BLaER1 (cell line): ENCODE data around the gene MST1.

ENCODE experiments used
- H3K27ac ChIP-seq: shearing (Covaris generic); formaldehyde crosslinking; 2 replicates; pipeline ENCODE4 v1.8.1; 2022
- H3K27me3 ChIP-seq: shearing (Covaris generic); formaldehyde crosslinking; 2 replicates; pipeline ENCODE4 v1.8.1; 2022
- H3K36me3 ChIP-seq: shearing (Covaris generic); formaldehyde crosslinking; 2 replicates; pipeline ENCODE4 v1.8.1; 2022
- H3K4me1 ChIP-seq: shearing (Covaris generic); formaldehyde crosslinking; 2 replicates; pipeline ENCODE4 v1.8.1; 2022
- H3K4me2 ChIP-seq: shearing (Covaris generic); formaldehyde crosslinking; 2 replicates; pipeline ENCODE4 v1.8.1; 2022
- H3K4me3 ChIP-seq: shearing (Covaris generic); formaldehyde crosslinking; 2 replicates; pipeline ENCODE4 v1.8.1; 2022
- H3K9ac ChIP-seq: shearing (Covaris generic); formaldehyde crosslinking; 2 replicates; pipeline ENCODE4 v1.8.1; 2022
- H3K9me3 ChIP-seq: shearing (Covaris generic); formaldehyde crosslinking; 2 replicates; pipeline ENCODE4 v1.8.1; 2022
- H4K20me1 ChIP-seq: shearing (Covaris generic); formaldehyde crosslinking; 2 replicates; pipeline ENCODE4 v1.8.1; 2022
- Cebpa-rat ChIP-seq: shearing (Covaris generic); IDR thresholded peaks from 2 replicates; pipeline ENCODE4 v1.8.1; 2022

MST1 gene

DNA sequence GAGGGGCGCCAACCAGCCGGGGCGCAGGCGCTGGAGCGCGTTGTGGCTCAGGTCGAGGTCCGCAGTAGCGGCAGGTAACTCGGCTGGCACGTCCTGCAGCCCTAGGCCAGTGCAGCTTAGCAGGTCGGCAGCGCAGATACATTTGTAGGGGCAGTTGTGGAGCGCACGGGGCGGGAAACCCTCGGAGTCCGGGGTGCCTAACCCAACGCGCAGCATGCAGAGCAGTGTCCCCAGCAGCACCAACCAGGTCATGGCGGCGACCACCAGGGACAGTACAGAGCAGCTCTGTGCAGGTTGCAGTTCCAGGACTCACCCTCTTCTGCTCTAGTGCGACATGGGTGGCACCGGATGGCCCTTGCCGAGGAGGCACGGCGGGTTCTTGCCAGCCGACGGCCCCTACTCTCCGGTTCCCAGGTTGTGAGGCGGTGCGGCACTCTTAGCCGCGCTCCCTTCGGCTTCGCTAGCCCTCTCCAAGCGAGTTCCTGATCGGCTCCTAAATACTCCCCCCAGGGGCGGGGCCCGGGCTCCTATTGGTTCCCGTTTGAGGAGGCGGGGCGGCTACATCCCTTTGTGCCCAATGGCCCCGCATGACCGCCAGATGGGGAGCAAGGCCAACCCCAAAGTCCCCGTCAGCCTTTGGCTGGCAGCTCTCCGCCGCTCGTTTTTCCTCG is 30.1 kb upstream of the MST1 start, which contains the start of gene AMIGO3:
Gene AMIGO3, minus strand, starts transcription at position 471 of the 671 bp plus-strand sequence. Its CDS starts 219 bp downstream, at position 252.
- H3K4me3 ChIP-seq = peak within 1 kb of the TSS; percentile 65
- H3K27me3 ChIP-seq = no peaks in the 10 kb centered on the region
- H3K4me1 ChIP-seq = peaks cover 48% of the 10 kb centered on the region
- H3K9ac ChIP-seq = peak within 1 kb of the TSS; percentile 66
- peak within 1 kb of the TSS; percentile 45; the same call in 1 of the 2 replicates for H3K27ac ChIP-seq
- peaks cover 58% of the 10 kb centered on the region for H3K36me3 ChIP-seq
- no peak for TF ChIP-seq Cebpa-rat
- no peaks in the 10 kb centered on the region for H3K9me3 ChIP-seq
- peaks cover 32% of the 10 kb centered on the region for H4K20me1 ChIP-seq
- H3K4me2 ChIP-seq = peak within 1 kb of the TSS; percentile 100

DNA sequence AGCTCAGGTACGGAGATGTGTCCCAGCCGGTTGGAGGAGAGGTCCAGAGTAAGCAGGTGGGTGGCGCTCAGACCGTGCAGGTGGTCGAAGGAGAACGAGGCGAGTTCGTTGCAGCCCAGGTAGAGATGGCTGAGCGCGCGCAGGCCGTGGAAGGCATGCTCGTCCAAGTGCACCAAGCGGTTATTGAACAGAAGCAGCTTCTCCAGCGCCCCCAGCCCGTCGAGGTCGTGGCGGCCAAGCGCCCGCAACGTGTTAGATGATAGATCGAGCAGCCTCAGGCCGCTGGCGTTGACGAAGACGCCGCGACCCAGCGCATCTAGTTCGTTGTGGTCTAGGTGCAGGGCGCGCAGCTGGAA is 29.6 kb upstream of the MST1 start:
- H3K4me3 ChIP-seq = peak overlapping the region; percentile 65
- no peaks in the 10 kb centered on the region for H3K9me3 ChIP-seq
- H3K4me1 ChIP-seq = peaks cover 52% of the 10 kb centered on the region
- peak overlapping the region; percentile 66 for H3K9ac ChIP-seq
- H4K20me1 ChIP-seq = peaks cover 32% of the 10 kb centered on the region
- H3K36me3 ChIP-seq = peaks cover 63% of the 10 kb centered on the region
- peak overlapping the region; percentile 45; the same call in 1 of the 2 replicates for H3K27ac ChIP-seq
- H3K27me3 ChIP-seq = no peaks in the 10 kb centered on the region
- H3K4me2 ChIP-seq = peak overlapping the region; percentile 100
- TF ChIP-seq Cebpa-rat = no peak

DNA sequence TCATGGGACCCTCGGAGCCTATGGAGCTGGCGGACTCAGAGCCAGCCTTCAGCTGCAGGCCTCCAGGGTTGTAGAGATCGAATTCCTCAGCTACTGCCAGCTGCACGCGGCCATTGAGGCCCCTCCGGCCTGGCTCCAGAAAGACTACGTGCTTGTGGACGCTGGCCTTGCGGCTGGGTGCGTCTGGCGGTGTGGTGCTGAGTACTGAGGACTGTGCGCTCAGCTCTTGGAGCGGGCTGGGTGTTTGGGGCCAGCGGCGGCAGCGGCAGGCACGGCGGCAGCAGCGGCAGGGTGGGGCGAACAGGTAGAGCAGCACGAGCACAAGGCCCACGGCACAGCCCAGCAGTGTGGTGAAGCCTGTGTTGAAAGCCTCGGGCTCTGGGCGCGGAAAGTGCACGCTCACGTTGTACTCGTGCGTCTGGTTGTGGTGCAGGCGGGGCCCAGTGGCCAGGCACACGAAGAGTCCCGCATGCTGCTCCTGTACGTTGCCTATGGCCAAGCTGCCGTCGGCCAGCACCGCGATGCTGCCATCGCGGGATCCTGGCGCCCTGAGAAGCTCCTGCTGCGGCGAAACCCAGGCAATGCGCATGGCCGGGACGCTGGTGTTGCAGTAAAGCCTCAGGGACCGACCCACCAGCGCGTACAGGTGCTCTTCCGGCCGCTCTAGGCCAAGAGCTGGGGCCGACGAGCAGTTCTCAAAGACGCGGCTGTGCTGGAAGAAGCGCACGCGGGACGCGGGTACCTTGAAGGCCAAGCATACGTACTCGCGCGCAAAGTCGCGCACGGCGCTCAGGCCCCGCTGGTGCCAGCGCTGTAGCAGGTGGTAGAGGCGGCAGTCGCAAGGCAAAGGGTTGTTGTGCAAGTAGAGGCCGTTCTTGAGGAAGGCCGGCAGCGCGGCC is 28.9 kb upstream of the MST1 start:
- Histone ChIP-seq H3K9me3 (no peaks in the 10 kb centered on the region), H3K27me3 (no peaks in the 10 kb centered on the region), H3K4me3 (peak overlapping the region; percentile 65), H3K36me3 (peaks cover 63% of the 10 kb centered on the region), H3K27ac (no peak overlapping the region), H4K20me1 (peaks cover 27% of the 10 kb centered on the region), H3K9ac (no peak overlapping the region; the same call in 1 of the 2 replicates), H3K4me2 (peak overlapping the region; percentile 100), H3K4me1 (peaks cover 58% of the 10 kb centered on the region)
- TF ChIP-seq Cebpa-rat = no peak

DNA sequence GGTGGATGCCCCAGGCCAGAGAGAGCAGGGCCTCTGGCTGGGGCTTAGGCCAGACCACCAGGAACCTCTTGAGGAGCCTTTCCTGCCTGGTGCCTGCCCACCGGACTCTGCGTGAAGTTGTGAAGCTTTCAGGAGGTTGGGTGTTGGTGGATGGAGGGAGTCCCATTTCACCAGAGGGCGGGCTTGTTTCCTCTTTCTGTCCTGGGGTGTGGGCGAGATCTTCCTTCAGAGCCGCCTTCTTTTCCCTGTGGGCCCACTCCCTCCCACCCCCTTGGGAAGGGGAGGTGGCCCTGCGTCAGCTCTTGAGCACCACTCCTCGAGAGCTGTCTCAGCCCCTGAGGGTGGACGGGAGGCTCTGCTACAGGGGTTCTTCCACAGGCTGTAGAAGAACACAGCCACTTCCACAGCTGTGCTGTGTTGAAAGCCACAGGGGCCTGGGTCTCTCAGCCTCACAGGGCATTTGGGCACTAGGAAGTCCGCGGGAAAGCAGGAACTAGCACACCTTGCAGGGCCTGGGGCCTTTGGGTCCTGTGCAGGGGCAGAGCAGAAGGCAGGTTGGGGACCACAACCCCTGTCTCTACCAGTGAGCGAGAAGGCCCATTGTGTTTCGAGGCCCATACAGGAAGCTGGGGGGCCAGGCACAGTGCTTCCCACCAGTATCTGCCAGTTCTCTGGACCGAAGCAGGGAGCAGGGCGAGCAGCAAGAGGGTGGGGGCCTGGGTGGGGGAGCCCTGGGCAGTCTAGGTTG is 28.1 kb upstream of the MST1 start:
- peak overlapping the region; percentile 100 for H3K4me2 ChIP-seq
- H3K36me3 ChIP-seq = peaks cover 57% of the 10 kb centered on the region
- no peaks in the 10 kb centered on the region for H3K27me3 ChIP-seq
- no peak overlapping the region for H3K4me3 ChIP-seq
- TF ChIP-seq Cebpa-rat = no peak
- H4K20me1 ChIP-seq = peaks cover 19% of the 10 kb centered on the region
- peak overlapping the region; percentile 43; the same call in 1 of the 2 replicates for H3K27ac ChIP-seq
- peaks cover 58% of the 10 kb centered on the region for H3K4me1 ChIP-seq
- H3K9me3 ChIP-seq = no peaks in the 10 kb centered on the region
- H3K9ac ChIP-seq = no peak overlapping the region; the same call in 1 of the 2 replicates

DNA sequence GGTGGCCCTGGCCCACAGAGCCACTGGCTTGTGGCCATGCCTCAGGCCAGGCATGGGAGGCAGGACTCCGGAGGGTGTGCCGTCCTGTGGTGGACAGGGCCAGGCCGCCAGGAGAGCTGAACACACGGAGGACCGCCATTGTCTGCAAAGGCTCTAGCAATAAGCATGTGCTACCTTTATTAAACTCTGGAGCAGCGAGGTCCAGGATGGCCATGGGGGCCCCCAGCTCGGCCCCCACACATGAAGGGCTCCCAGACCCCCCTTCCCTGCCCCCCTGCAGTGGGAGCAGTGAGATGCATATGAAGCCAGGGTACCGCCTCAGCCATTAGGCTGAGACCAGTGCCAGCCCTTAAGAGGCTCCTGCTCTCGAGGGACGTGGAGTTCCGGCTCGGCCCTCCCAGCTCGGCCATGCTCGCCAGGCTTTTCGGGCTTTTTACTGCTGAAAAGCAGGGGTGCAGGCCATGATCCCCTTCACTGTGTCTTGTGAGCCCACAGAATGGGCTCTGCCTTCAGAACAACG is 27.5 kb upstream of the MST1 start:
- peaks cover 61% of the 10 kb centered on the region for H3K4me1 ChIP-seq
- H3K4me2 ChIP-seq = peak overlapping the region; percentile 100
- peaks cover 51% of the 10 kb centered on the region for H3K36me3 ChIP-seq
- peaks cover 13% of the 10 kb centered on the region for H4K20me1 ChIP-seq
- H3K4me3 ChIP-seq = no peak overlapping the region
- no peaks in the 10 kb centered on the region for H3K9me3 ChIP-seq
- no peak for TF ChIP-seq Cebpa-rat
- H3K27ac ChIP-seq = peak overlapping the region; percentile 43; the same call in 1 of the 2 replicates
- no peak overlapping the region; the same call in 1 of the 2 replicates for H3K9ac ChIP-seq
- H3K27me3 ChIP-seq = no peaks in the 10 kb centered on the region

DNA sequence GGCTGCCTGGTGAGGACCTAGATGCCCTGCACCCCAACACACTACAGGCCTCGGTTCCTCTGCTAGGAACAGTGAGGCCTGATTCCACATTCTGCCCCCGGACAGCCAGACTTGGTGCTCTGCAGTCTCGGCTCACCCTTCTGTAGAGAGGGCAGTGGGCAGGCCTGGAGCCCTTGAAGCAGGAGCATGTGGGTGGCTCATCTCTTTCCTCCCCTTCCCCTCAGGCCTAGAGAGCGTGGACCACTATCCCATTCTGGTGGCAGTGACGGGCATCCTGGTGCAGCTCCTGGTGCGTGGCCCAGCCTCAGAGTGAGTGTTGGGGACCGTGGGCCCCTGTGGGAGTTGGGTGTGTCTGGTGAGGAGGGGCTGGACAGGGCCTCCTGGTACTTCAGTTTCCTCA is 26.9 kb upstream of the MST1 start:
- no peaks in the 10 kb centered on the region for H3K27me3 ChIP-seq
- no peak overlapping the region for H3K9ac ChIP-seq
- H3K9me3 ChIP-seq = no peaks in the 10 kb centered on the region
- no peak overlapping the region for H3K4me3 ChIP-seq
- no peak for TF ChIP-seq Cebpa-rat
- peaks cover 67% of the 10 kb centered on the region for H3K4me1 ChIP-seq
- H3K27ac ChIP-seq = no peak overlapping the region
- no peak overlapping the region for H3K4me2 ChIP-seq
- H4K20me1 ChIP-seq = peaks cover 13% of the 10 kb centered on the region
- peaks cover 48% of the 10 kb centered on the region for H3K36me3 ChIP-seq

DNA sequence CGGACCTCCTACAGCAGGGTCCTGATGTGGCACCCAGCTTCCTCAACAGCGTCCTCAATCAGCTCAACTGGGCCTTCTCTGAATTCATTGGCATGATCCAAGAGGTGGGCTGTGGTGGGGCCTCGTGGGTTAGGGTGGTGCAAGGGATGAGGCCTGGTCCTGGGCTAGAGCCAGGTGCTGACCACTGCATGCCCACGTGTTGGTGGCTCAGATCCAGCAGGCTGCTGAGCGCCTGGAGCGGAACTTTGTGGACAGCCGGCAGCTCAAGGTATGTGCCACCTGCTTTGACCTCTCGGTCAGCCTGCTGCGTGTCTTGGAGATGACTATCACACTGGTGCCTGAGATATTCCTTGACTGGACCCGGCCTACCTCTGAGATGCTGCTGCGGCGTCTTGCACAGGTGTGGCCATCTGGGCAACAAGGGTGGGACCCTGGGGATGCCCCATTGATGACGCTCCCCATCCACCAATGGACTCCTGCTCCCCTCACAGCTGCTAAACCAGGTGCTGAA is 26.4 kb upstream of the MST1 start:
- Histone ChIP-seq H3K4me1 (peaks cover 72% of the 10 kb centered on the region), H3K9me3 (no peaks in the 10 kb centered on the region), H3K36me3 (peaks cover 43% of the 10 kb centered on the region), H3K4me2 (no peak overlapping the region), H3K9ac (no peak overlapping the region), H3K4me3 (no peak overlapping the region), H3K27me3 (no peaks in the 10 kb centered on the region), H3K27ac (no peak overlapping the region), H4K20me1 (peaks cover 13% of the 10 kb centered on the region)
- no peak for TF ChIP-seq Cebpa-rat

DNA sequence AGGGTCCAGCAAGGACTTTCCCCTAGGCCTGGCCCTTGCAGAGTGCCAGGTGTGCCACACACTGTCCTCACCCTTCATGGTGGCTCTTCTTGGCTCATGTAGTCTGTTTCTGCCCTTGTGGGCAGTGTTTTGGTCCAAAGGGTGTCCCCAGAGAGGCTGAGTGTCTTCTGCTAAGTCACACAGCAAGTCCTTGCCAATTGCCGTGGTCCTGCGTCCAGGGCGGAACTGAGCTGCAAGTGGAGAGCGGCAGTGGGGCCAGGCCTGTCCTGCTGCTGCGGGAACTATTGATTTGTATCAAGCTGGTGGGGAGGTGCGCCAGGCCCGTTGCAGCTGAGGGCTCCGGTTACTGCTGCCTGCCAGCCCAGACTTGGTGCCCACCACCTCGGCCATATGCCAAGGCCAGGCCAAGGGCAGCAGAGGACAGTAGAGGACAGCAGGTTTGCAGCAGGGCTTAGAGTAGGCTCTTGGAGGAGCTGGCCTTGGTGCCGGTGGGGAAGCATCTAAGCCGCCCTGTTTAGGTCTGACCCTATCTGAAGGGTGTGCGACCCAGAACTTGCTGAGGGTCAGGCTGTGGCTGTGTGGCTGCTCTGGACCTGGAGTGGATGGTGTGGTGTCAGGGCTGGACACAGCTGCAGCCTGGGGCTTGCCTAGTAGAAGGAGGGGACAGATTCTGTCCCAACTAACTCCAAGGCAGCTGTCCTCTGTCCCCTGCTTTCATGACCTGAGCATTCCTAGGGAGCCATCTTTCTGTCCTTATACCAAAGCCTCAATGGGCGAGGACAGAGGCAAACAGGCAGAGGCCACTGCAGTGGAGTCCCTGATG is 25.7 kb upstream of the MST1 start:
- Histone ChIP-seq H3K9ac (no peak overlapping the region), H3K9me3 (no peaks in the 10 kb centered on the region), H3K4me3 (no peak overlapping the region), H3K4me1 (peaks cover 73% of the 10 kb centered on the region), H3K27me3 (no peaks in the 10 kb centered on the region), H3K36me3 (peaks cover 38% of the 10 kb centered on the region), H4K20me1 (peaks cover 13% of the 10 kb centered on the region), H3K27ac (peak overlapping the region; percentile 70; the same call in 1 of the 2 replicates), H3K4me2 (no peak overlapping the region)
- TF ChIP-seq Cebpa-rat = no peak
